Naive thymus-derived CD4-positive, alpha-beta T cell (primary cell): Measurements from ENCODE around the gene RNF144A. TPM values are rescaled to one million over a fixed set of nuclear protein-coding genes. Genes with fewer than 3 reads are reported as not detected.

Experiments used
- ATAC-seq: fragments of 150-1000 bp; cut with Tn5 transposase; 2 replicates; pipeline ENCODE4 v1.10.0; 2021; ENCODE audit warnings: mild to moderate bottlenecking, moderate library complexity
- CTCF ChIA-PET: fragments of 350-600 bp; sonication (Branson Sonifier 250); formaldehyde crosslinking; loops from one replicate; lab custom pipeline; 2021; ENCODE audit warnings: antibody characterized with exemption; lab: Charles Lee
- POLR2A ChIA-PET: fragments of 350-600 bp; sonication (Branson Sonifier 250); formaldehyde crosslinking; loops from one replicate; lab custom pipeline; 2021; ENCODE audit warnings: antibody characterized with exemption, inconsistent platforms; lab: Charles Lee
- DNase-seq, 9 donors: peaks; one replicate each; pipeline versions ENCODE4 v3.0.0 to v3.0.0-alpha.2; 2020 to 2022; ENCODE audit warnings: mixed read lengths in 1 of 9
- H3K27ac ChIP-seq: one replicate; pipeline ENCODE4 v1.7.0; 2013; ENCODE audit warnings: mild to moderate bottlenecking, low read depth, low read length, moderate library complexity
- H3K27me3 ChIP-seq, 2 donors: one replicate each; pipeline ENCODE4 v1.7.0; 2013; ENCODE audit warnings: low read length in 2 of 2, mild to moderate bottlenecking in 2 of 2, moderate library complexity in 2 of 2; ENCODE audit not compliant: control insufficient read depth in 2 of 2, insufficient read depth in 2 of 2
- H3K36me3 ChIP-seq, 3 experiments: 1 replicate in 2 of 3; 2 replicates in 1 of 3; pipeline ENCODE4 v1.7.0; 2013; ENCODE audit warnings: low read length in 3 of 3, mild to moderate bottlenecking in 3 of 3, moderate library complexity in 1 of 3; ENCODE audit not compliant: insufficient read depth in 3 of 3, control insufficient read depth in 2 of 3
- H3K4me1 ChIP-seq, 2 donors: one replicate each; pipeline ENCODE4 v1.7.0; 2013; ENCODE audit warnings: low read length in 2 of 2, mild to moderate bottlenecking in 2 of 2, moderate library complexity in 1 of 2; ENCODE audit not compliant: control insufficient read depth in 2 of 2, insufficient read depth in 2 of 2
- H3K4me3 ChIP-seq: 2 replicates; pipeline ENCODE4 v1.7.0; 2013; ENCODE audit warnings: mild to moderate bottlenecking, low read length
- H3K9me3 ChIP-seq, 3 experiments: 1 replicate in 2 of 3; 2 replicates in 1 of 3; pipeline ENCODE4 v1.7.0; 2013; ENCODE audit warnings: low read length in 3 of 3; ENCODE audit not compliant: control insufficient read depth in 2 of 3
- H3K27ac Mint-ChIP-seq, 9 donors: one replicate each; pipeline ENCODE4 v1.8.0; 2020 to 2022; ENCODE audit warnings: mixed read lengths in 9 of 9, mild to moderate bottlenecking in 8 of 9, moderate library complexity in 5 of 9, inconsistent platforms in 2 of 9
- H3K27me3 Mint-ChIP-seq, 5 donors: one replicate each; pipeline ENCODE4 v1.8.0; 2021 to 2022; ENCODE audit warnings: mixed read lengths in 5 of 5, mild to moderate bottlenecking in 1 of 5
- H3K36me3 Mint-ChIP-seq, 5 donors: one replicate each; pipeline ENCODE4 v1.8.0; 2020 to 2022; ENCODE audit warnings: mixed read lengths in 5 of 5, mild to moderate bottlenecking in 3 of 5, inconsistent platforms in 1 of 5
- H3K4me1 Mint-ChIP-seq, 7 donors: one replicate each; pipeline ENCODE4 v1.8.0; 2020 to 2022; ENCODE audit warnings: mixed read lengths in 7 of 7, mild to moderate bottlenecking in 3 of 7, inconsistent platforms in 1 of 7
- H3K4me3 Mint-ChIP-seq, 10 donors: one replicate each; pipeline ENCODE4 v1.8.0; 2020 to 2022; ENCODE audit warnings: mild to moderate bottlenecking in 10 of 10, mixed read lengths in 10 of 10, moderate library complexity in 6 of 10, inconsistent platforms in 2 of 10
- H3K9me3 Mint-ChIP-seq, 11 donors: one replicate each; pipeline ENCODE4 v1.8.0; 2020 to 2022; ENCODE audit warnings: mixed read lengths in 11 of 11, mild to moderate bottlenecking in 4 of 11, inconsistent platforms in 1 of 11, moderate library complexity in 1 of 11
- intact Hi-C, 2 donors: fragments of 100-400 bp; cut with micrococcal nuclease; formaldehyde crosslinking; loops; one replicate each; pipeline ENCODE4 v1.15.1; 2023
- polyA plus RNA-seq, 2 donors: library from polyadenylated mRNA; unstranded; fragments of 300-500 nt; fragmentation: Illumina TruSeq; gene quantifications; one replicate each; pipeline ENCODE4 v1.2.3, GENCODE V29; 2021
- total RNA-seq, 6 experiments: library from RNA in 5 of 6; stranded (reverse) in 5 of 6; gene quantifications; 1 replicate in 5 of 6; 2 replicates in 1 of 6; pipeline ENCODE4 v1.2.3 and lab custom pipeline; 2021 to 2026

RNF144A gene
- total and polyA plus RNA-seq, 7 experiments from 2014 or later, result 21.2 to 74.4 (median 56.3) TPM

GRCh38 chr2:6926071-6926732 is 9.0 kb downstream of the RNF144A start:
- no peaks in the 10 kb centered on the region for H3K27me3 ChIP-seq
- no peak overlapping the region for H3K4me3 ChIP-seq
- peaks cover 4 to 68% (median 28%) of the 10 kb centered on the region in 5 donors for H3K36me3 Mint-ChIP-seq
- no peak overlapping the region for H3K27ac ChIP-seq
- peaks cover 0 to 3% (median 0%) of the 10 kb centered on the region in 3 experiments for H3K36me3 ChIP-seq
- intact Hi-C loops, result no loop called here
- H3K9me3 Mint-ChIP-seq, result peaks cover 0 to 12% (median 0%) of the 10 kb centered on the region in 11 donors
- H3K4me1 ChIP-seq, result peaks cover 0 to 62% of the 10 kb centered on the region in 2 donors
- CTCF ChIA-PET, result no interaction called here
- no peaks in the 10 kb centered on the region for H3K27me3 Mint-ChIP-seq
- DNase-seq, result no peak
- H3K9me3 ChIP-seq, result no peaks in the 10 kb centered on the region
- peak overlapping the region in 7 of 9 donors; percentile 65 to 89 (median 82) for H3K27ac Mint-ChIP-seq
- peak overlapping the region in 5 of 10 donors; percentile 2 to 78 (median 49) for H3K4me3 Mint-ChIP-seq
- ATAC-seq, result no peak
- POLR2A ChIA-PET, result no interaction called here
- H3K4me1 Mint-ChIP-seq, result peaks cover 52 to 90% (median 87%) of the 10 kb centered on the region in 7 donors

GRCh38 chr2:6927186-6927585 is 10.0 kb downstream of the RNF144A start:
- Mint-ChIP-seq H3K4me3 (peak overlapping the region in 2 of 10 donors; percentile 2 to 78), H3K9me3 (peaks cover 0 to 19% (median 8%) of the 10 kb centered on the region in 11 donors), H3K27me3 (no peaks in the 10 kb centered on the region), H3K36me3 (peaks cover 4 to 71% (median 38%) of the 10 kb centered on the region in 5 donors), H3K4me1 (peaks cover 48 to 89% (median 87%) of the 10 kb centered on the region in 7 donors), H3K27ac (peak overlapping the region in 7 of 9 donors; percentile 26 to 89 (median 78))
- Histone ChIP-seq H3K27ac (no peak overlapping the region), H3K9me3 (no peaks in the 10 kb centered on the region), H3K4me1 (peaks cover 0 to 53% of the 10 kb centered on the region in 2 donors), H3K27me3 (no peaks in the 10 kb centered on the region), H3K4me3 (no peak overlapping the region), H3K36me3 (peaks cover 0 to 3% (median 0%) of the 10 kb centered on the region in 3 experiments)
- no peak for DNase-seq
- intact Hi-C loops, result no loop called here
- ChIA-PET CTCF (no interaction called here), POLR2A (no interaction called here)
- ATAC-seq, result no peak

GRCh38 chr2:6927753-6928152 is 10.5 kb downstream of the RNF144A start:
- Mint-ChIP-seq H3K4me3 (peak overlapping the region in 4 of 10 donors; percentile 28 to 75 (median 63)), H3K9me3 (peaks cover 0 to 19% (median 9%) of the 10 kb centered on the region in 11 donors), H3K36me3 (peaks cover 4 to 71% (median 41%) of the 10 kb centered on the region in 5 donors), H3K4me1 (peaks cover 47 to 91% (median 87%) of the 10 kb centered on the region in 7 donors), H3K27me3 (no peaks in the 10 kb centered on the region), H3K27ac (peak overlapping the region in 6 of 9 donors; percentile 6 to 80 (median 52))
- Histone ChIP-seq H3K36me3 (peaks cover 0 to 3% (median 0%) of the 10 kb centered on the region in 3 experiments), H3K4me3 (no peak overlapping the region), H3K4me1 (peaks cover 0 to 50% of the 10 kb centered on the region in 2 donors), H3K27ac (no peak overlapping the region), H3K9me3 (no peaks in the 10 kb centered on the region), H3K27me3 (no peaks in the 10 kb centered on the region)
- DNase-seq, result no peak
- intact Hi-C loops, result no loop called here
- CTCF ChIA-PET, result no interaction called here
- ATAC-seq, result no peak
- POLR2A ChIA-PET, result interaction anchor here (0.6 to 1.8 kb wide), 3 partner anchors 14 to 51 kb away, joined by 3 to 4 read pairs (median 3); no protein-coding TSS in a partner anchor

- Mint-ChIP-seq H3K9me3 (peaks cover 0 to 19% (median 9%) of the 10 kb centered on the region in 11 donors), H3K4me3 (peak overlapping the region in 9 of 10 donors; percentile 2 to 75 (median 30)), H3K27me3 (no peaks in the 10 kb centered on the region), H3K36me3 (peaks cover 4 to 73% (median 41%) of the 10 kb centered on the region in 5 donors), H3K27ac (peak overlapping the region in 8 of 9 donors; percentile 8 to 89 (median 73)), H3K4me1 (peaks cover 44 to 91% (median 87%) of the 10 kb centered on the region in 7 donors)
- H3K9me3 ChIP-seq, result no peaks in the 10 kb centered on the region
- ChIA-PET CTCF (no interaction called here), POLR2A (interaction anchor here (0.9 to 1.8 kb wide), 3 partner anchors 30 to 83 kb away, joined by 3 to 4 read pairs (median 3); no protein-coding TSS in a partner anchor)
- no peak overlapping the region for H3K4me3 ChIP-seq
- intact Hi-C loops, result no loop called here
- DNase-seq (no peak), ATAC-seq (no peak)
- H3K27ac ChIP-seq, result peak overlapping the region; percentile 50
- H3K36me3 ChIP-seq, result peaks cover 0 to 3% (median 0%) of the 10 kb centered on the region in 3 experiments
- peaks cover 0 to 53% of the 10 kb centered on the region in 2 donors for H3K4me1 ChIP-seq
- peaks cover 0 to 2% of the 10 kb centered on the region in 2 donors for H3K27me3 ChIP-seq
These were observed 11.2 kb downstream of the RNF144A start for GRCh38 chr2:6928452-6928851.

GRCh38 chr2:6929196-6929819 is 12.1 kb downstream of the RNF144A start:
- peaks cover 0 to 44% of the 10 kb centered on the region in 2 donors for H3K4me1 ChIP-seq
- no peaks in the 10 kb centered on the region for H3K27me3 Mint-ChIP-seq
- H3K27ac ChIP-seq, result no peak overlapping the region
- DNase-seq (no peak), ATAC-seq (no peak)
- H3K9me3 Mint-ChIP-seq, result peaks cover 0 to 19% (median 9%) of the 10 kb centered on the region in 11 donors
- peaks cover 40 to 91% (median 87%) of the 10 kb centered on the region in 7 donors for H3K4me1 Mint-ChIP-seq
- ChIA-PET POLR2A (interaction anchor here (0.7 to 1.8 kb wide), 7 partner anchors 9 to 1753 kb away, joined by 3 to 4 read pairs (median 4); partner anchors contain the start of gene ID2), CTCF (interaction anchor here (1.0 to 1.4 kb wide), 4 partner anchors 8 to 84 kb away, joined by 3 to 8 read pairs (median 6); no protein-coding TSS in a partner anchor)
- no peaks in the 10 kb centered on the region for H3K9me3 ChIP-seq
- H3K27me3 ChIP-seq, result peaks cover 0 to 2% of the 10 kb centered on the region in 2 donors
- intact Hi-C loops, result no loop called here
- H3K4me3 ChIP-seq, result no peak overlapping the region
- peaks cover 0 to 67% (median 41%) of the 10 kb centered on the region in 5 donors for H3K36me3 Mint-ChIP-seq
- peak overlapping the region in 6 of 9 donors; percentile 22 to 80 (median 72) for H3K27ac Mint-ChIP-seq
- peak overlapping the region in 7 of 10 donors; percentile 20 to 75 (median 52) for H3K4me3 Mint-ChIP-seq
- peaks cover 0 to 3% (median 0%) of the 10 kb centered on the region in 3 experiments for H3K36me3 ChIP-seq
